HCT116 (cell line): ENCODE measurements around the gene MTSS2. TPM values are rescaled to one million over a fixed set of nuclear protein-coding genes. Genes with fewer than 3 reads are reported as not detected.
A peak's percentile ranks its signal among the peaks of the same experiment; 100 is the strongest.

Experiments used
- ATAC-seq: fragments of 200-7000 bp; cut with Tn5 transposase; 2 replicates; pipeline ENCODE4 v1.9.1; 2020; ENCODE audit warnings: mild to moderate bottlenecking, moderate library complexity
- BruUV-seq: library from RNA; stranded (reverse); fragments of 400-500 nt; replicated peaks from 2 replicates; lab custom pipeline; 2021; lab: Mats Ljungman, UMichigan
- CTCF ChIA-PET: fragments of 300-600 bp; sonication (Branson Sonifier 250); formaldehyde crosslinking; loops from one replicate; lab custom pipeline; 2021; ENCODE audit warnings: antibody characterized with exemption; lab: Charles Lee
- POLR2A ChIA-PET: fragments of 300-600, 350-600 bp; sonication (Branson Sonifier 250); formaldehyde crosslinking; loops from one replicate; lab custom pipeline; 2021; ENCODE audit warnings: antibody characterized with exemption; lab: Charles Lee
- RAD21 ChIA-PET, 2 experiments: fragments of 300-600 bp; sonication (Branson Sonifier 250); formaldehyde crosslinking; loops; one replicate each; lab custom pipeline; 2023; ENCODE audit warnings: low total read pairs in 2 of 2; ENCODE audit not compliant: uncharacterized antibody in 2 of 2, unreplicated experiment in 2 of 2, low non-redundant PET in 1 of 2; lab: Charles Lee
- DNase-seq: peaks from one replicate; pipeline ENCODE4 v3.0.0-alpha.2; 2010; ENCODE audit warnings: low read depth, low spot score
- H2AFZ ChIP-seq: fragments of 200-600 bp; shearing (Covaris generic), sonication (generic); 2 replicates; pipeline ENCODE4 v1.6.1; 2017; ENCODE audit warnings: low read depth, mixed run types, mixed read lengths, antibody characterized with exemption, low read length; ENCODE audit not compliant: poor library complexity, severe bottlenecking
- H3K27ac ChIP-seq: 2 replicates; pipeline ENCODE4 v1.5.1; 2012; ENCODE audit warnings: low read depth, low read length
- H3K27me3 ChIP-seq: fragments of 200-600 bp; sonication (generic); 2 replicates; pipeline ENCODE4 v1.6.1; 2016; ENCODE audit warnings: mixed run types, low read length, mixed read lengths; ENCODE audit not compliant: insufficient read depth
- H3K36me3 ChIP-seq, 2 experiments: fragments of 200-500 bp in 1 of 2; fragments of 200-600 bp in 1 of 2; sonication (Bioruptor generic) in 1 of 2; sonication (generic) in 1 of 2; 2 replicates each; pipeline versions ENCODE4 v1.5.1 to v1.6.1; 2014 to 2016; ENCODE audit warnings: low read length in 2 of 2, inconsistent platforms in 1 of 2, mixed read lengths in 1 of 2, mixed run types in 1 of 2; ENCODE audit not compliant: insufficient read depth in 2 of 2, control insufficient read depth in 1 of 2
- H3K4me1 ChIP-seq, 2 experiments: fragments of 200-600 bp in 1 of 2; sonication (generic) in 1 of 2; 2 replicates each; pipeline versions ENCODE4 v1.5.1 to v1.6.1; 2012 to 2017; ENCODE audit warnings: low read length in 2 of 2, inconsistent platforms in 1 of 2, mild to moderate bottlenecking in 1 of 2, mixed read lengths in 1 of 2, mixed run types in 1 of 2, moderate library complexity in 1 of 2; ENCODE audit not compliant: insufficient read depth in 2 of 2, control insufficient read depth in 1 of 2
- H3K4me2 ChIP-seq: fragments of 200-600 bp; sonication (generic); 2 replicates; pipeline ENCODE4 v1.6.1; 2017; ENCODE audit warnings: mixed run types, low read length, mixed read lengths
- H3K4me3 ChIP-seq, 2 experiments: fragments of 200-600 bp in 1 of 2; sonication (generic) in 1 of 2; replicated peaks in 1 of 2; 2 replicates each; pipeline ENCODE4 v1.5.1; 2011 to 2016; ENCODE audit warnings: low read length in 2 of 2, control low read depth in 1 of 2, low read depth in 1 of 2, mild to moderate bottlenecking in 1 of 2, mixed read lengths in 1 of 2, mixed run types in 1 of 2
- H3K79me2 ChIP-seq: fragments of 200-600 bp; sonication (generic); 2 replicates; pipeline ENCODE4 v1.6.1; 2017; ENCODE audit warnings: mild to moderate bottlenecking, mixed run types, low read length, moderate library complexity, mixed read lengths; ENCODE audit not compliant: insufficient read depth
- H3K9ac ChIP-seq: fragments of 200-600 bp; sonication (generic); 2 replicates; pipeline ENCODE4 v1.6.1; 2016; ENCODE audit warnings: low read length, mixed read lengths
- H3K9me2 ChIP-seq: fragments of 200-600 bp; sonication (generic), shearing (Covaris generic); 2 replicates; pipeline ENCODE4 v1.6.1; 2017; ENCODE audit warnings: mixed run types, mild to moderate bottlenecking, moderate library complexity; ENCODE audit not compliant: insufficient read depth
- H3K9me3 ChIP-seq, 2 experiments: fragments of 200-500 bp in 1 of 2; fragments of 200-600 bp in 1 of 2; sonication (Bioruptor generic) in 1 of 2; sonication (generic) in 1 of 2; 2 replicates each; pipeline ENCODE4 v1.6.1; 2014 to 2017; ENCODE audit warnings: low read length in 2 of 2, mixed read lengths in 2 of 2, inconsistent platforms in 1 of 2, low read depth in 1 of 2, mild to moderate bottlenecking in 1 of 2, mixed run types in 1 of 2, moderate library complexity in 1 of 2; ENCODE audit not compliant: control insufficient read depth in 1 of 2, insufficient read depth in 1 of 2
- H4K20me1 ChIP-seq: fragments of 200-600 bp; sonication (generic), shearing (Covaris generic); 2 replicates; pipeline ENCODE4 v1.6.1; 2017; ENCODE audit warnings: mixed run types, mild to moderate bottlenecking, moderate library complexity; ENCODE audit not compliant: insufficient read depth
- CEBPB ChIP-seq: IDR thresholded peaks from 2 replicates; pipeline ENCODE4 v1.6.1; 2012; ENCODE audit warnings: low read depth
- EGR1 ChIP-seq: IDR thresholded peaks from 2 replicates; pipeline ENCODE4 v1.6.1; 2012; ENCODE audit warnings: low read depth
- EZH2 ChIP-seq: fragments of 200-600 bp; sonication (generic); IDR thresholded peaks from 2 replicates; pipeline ENCODE4 v1.6.1; 2017; ENCODE audit warnings: antibody characterized with exemption, mixed run types
- EZH2phosphoT487 ChIP-seq: fragments of 200-600 bp; IDR thresholded peaks from 2 replicates; pipeline ENCODE4 v1.6.1; 2018; ENCODE audit warnings: antibody characterized with exemption, borderline replicate concordance
- FOSL1 ChIP-seq: IDR thresholded peaks from 2 replicates; pipeline ENCODE4 v1.6.1; 2012; ENCODE audit warnings: low read depth
- MAX ChIP-seq: IDR thresholded peaks from 2 replicates; pipeline ENCODE4 v1.6.1; 2012
- POLR2A ChIP-seq: IDR thresholded peaks from 2 replicates; pipeline ENCODE4 v1.7.0; 2011; ENCODE audit warnings: borderline replicate concordance; ENCODE audit not compliant: insufficient read depth, insufficient read length; ENCODE audit errors: extremely low read depth
- POLR2AphosphoS5 ChIP-seq: IDR thresholded peaks from 2 replicates; pipeline ENCODE4 v1.6.1; 2011; ENCODE audit warnings: mild to moderate bottlenecking, low read depth, low read length, moderate library complexity
- RAD21 ChIP-seq: IDR thresholded peaks from 2 replicates; pipeline ENCODE4 v1.6.1; 2012; ENCODE audit warnings: low read depth, mild to moderate bottlenecking
- SIN3A ChIP-seq: IDR thresholded peaks from 2 replicates; pipeline ENCODE4 v1.6.1; 2012; ENCODE audit warnings: low read depth
- SP1 ChIP-seq: IDR thresholded peaks from 2 replicates; pipeline ENCODE4 v1.6.1; 2012; ENCODE audit warnings: low read depth
- SRF ChIP-seq: IDR thresholded peaks from 2 replicates; pipeline ENCODE4 v1.6.1; 2012; ENCODE audit warnings: low read depth
- TCF7L2 ChIP-seq: IDR thresholded peaks from 2 replicates; pipeline ENCODE4 v1.7.0; 2011; ENCODE audit warnings: borderline replicate concordance, inconsistent platforms; ENCODE audit not compliant: insufficient read depth, insufficient read length; ENCODE audit errors: extremely low read depth
- YY1 ChIP-seq: IDR thresholded peaks from 2 replicates; pipeline ENCODE4 v1.6.1; 2011; ENCODE audit warnings: low read length, low read depth, moderate library complexity, mild to moderate bottlenecking; ENCODE audit not compliant: insufficient replicate concordance; ENCODE audit errors: extremely low read depth
- ZNF274 ChIP-seq: fragments of 200-500 bp; sonication (Bioruptor generic); IDR thresholded peaks from 2 replicates; pipeline ENCODE4 v1.6.1; 2014; ENCODE audit warnings: mild to moderate bottlenecking, low read depth, low read length, inconsistent platforms
- intact Hi-C: fragments of 100-400 bp; cut with micrococcal nuclease; formaldehyde crosslinking; loops from 2 replicates; pipeline ENCODE4 v1.10.0; 2022
- total RNA-seq: library from RNA; stranded (reverse); gene quantifications from one replicate; pipeline ENCODE4 v1.2.1, GENCODE V29; 2021; ENCODE audit not compliant: unreplicated experiment
- TF ChIP-seq, protein P1 (sequence below): IDR thresholded peaks from 2 replicates; pipeline ENCODE4 v1.6.1; 2011; ENCODE audit warnings: mild to moderate bottlenecking, low read length, moderate library complexity; ENCODE audit not compliant: insufficient replicate concordance; ENCODE audit errors: extremely low read depth
- TF ChIP-seq, protein P2 (sequence below), 3 experiments: fragments of 200-600 bp in 1 of 3; sonication (generic) in 1 of 3; IDR thresholded peaks in 2 of 3; conservative IDR thresholded peaks in 1 of 3; 2 replicates each; pipeline ENCODE4 v1.5.1; 2012 to 2017; ENCODE audit warnings: low read depth in 2 of 3, low read length in 2 of 3, antibody characterized with exemption in 1 of 3, borderline replicate concordance in 1 of 3, control low read depth in 1 of 3, mild to moderate bottlenecking in 1 of 3, mixed read lengths in 1 of 3, mixed run types in 1 of 3, moderate library complexity in 1 of 3; ENCODE audit not compliant: insufficient read depth in 1 of 3

Gene MTSS2
- total RNA-seq, 1 experiment from 2014 or later: 41.8 TPM

GRCh38 chr16:70688246-70688742 lies 2.4 kb upstream of the MTSS2 start (continued):
- TF ChIP-seq, protein P1, sequence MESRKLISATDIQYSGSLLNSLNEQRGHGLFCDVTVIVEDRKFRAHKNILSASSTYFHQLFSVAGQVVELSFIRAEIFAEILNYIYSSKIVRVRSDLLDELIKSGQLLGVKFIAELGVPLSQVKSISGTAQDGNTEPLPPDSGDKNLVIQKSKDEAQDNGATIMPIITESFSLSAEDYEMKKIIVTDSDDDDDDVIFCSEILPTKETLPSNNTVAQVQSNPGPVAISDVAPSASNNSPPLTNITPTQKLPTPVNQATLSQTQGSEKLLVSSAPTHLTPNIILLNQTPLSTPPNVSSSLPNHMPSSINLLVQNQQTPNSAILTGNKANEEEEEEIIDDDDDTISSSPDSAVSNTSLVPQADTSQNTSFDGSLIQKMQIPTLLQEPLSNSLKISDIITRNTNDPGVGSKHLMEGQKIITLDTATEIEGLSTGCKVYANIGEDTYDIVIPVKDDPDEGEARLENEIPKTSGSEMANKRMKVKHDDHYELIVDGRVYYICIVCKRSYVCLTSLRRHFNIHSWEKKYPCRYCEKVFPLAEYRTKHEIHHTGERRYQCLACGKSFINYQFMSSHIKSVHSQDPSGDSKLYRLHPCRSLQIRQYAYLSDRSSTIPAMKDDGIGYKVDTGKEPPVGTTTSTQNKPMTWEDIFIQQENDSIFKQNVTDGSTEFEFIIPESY: no peak
- TF ChIP-seq EZH2 (no peak), TCF7L2 (no peak), RAD21 (no peak)
- TF ChIP-seq, protein P2, sequence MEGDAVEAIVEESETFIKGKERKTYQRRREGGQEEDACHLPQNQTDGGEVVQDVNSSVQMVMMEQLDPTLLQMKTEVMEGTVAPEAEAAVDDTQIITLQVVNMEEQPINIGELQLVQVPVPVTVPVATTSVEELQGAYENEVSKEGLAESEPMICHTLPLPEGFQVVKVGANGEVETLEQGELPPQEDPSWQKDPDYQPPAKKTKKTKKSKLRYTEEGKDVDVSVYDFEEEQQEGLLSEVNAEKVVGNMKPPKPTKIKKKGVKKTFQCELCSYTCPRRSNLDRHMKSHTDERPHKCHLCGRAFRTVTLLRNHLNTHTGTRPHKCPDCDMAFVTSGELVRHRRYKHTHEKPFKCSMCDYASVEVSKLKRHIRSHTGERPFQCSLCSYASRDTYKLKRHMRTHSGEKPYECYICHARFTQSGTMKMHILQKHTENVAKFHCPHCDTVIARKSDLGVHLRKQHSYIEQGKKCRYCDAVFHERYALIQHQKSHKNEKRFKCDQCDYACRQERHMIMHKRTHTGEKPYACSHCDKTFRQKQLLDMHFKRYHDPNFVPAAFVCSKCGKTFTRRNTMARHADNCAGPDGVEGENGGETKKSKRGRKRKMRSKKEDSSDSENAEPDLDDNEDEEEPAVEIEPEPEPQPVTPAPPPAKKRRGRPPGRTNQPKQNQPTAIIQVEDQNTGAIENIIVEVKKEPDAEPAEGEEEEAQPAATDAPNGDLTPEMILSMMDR (IDR thresholded peaks at IDR 0.05 in 2 of 3, conservative IDR thresholded peaks at IDR 0.05 in 1 of 3; ENCODE audit: borderline replicate concordance in 1 of 3, insufficient read depth in 1 of 3, low read depth in 2 of 3, low read length in 2 of 3): no peak

GRCh38 chr16:70687671-70688245 lies 1.9 kb upstream of the MTSS2 start:
- H3K4me3 ChIP-seq: no peak overlapping the region
- H4K20me1 ChIP-seq: no peaks in the 10 kb centered on the region
- intact Hi-C loops: no loop called here
- no TSS peak for BruUV-seq
- RAD21 ChIA-PET: interaction anchor here (1.3 to 2.1 kb wide), 2 partner anchors 59 to 83 kb away, joined by 4 to 6 read pairs; no protein-coding TSS in a partner anchor
- no peak overlapping the region for H3K4me2 ChIP-seq
- H3K27me3 ChIP-seq: no peaks in the 10 kb centered on the region
- H2AFZ ChIP-seq: no peak overlapping the region
- CTCF ChIA-PET: interaction anchor here (1.2 to 1.9 kb wide), 2 partner anchors 51 to 83 kb away, joined by 3 to 11 read pairs; no protein-coding TSS in a partner anchor
- no peak overlapping the region for H3K9ac ChIP-seq
- no peaks in the 10 kb centered on the region for H3K9me3 ChIP-seq
- POLR2A ChIA-PET: interaction anchor here (0.8 to 1.3 kb wide), 2 partner anchors 59 to 113 kb away, joined by 3 to 4 read pairs; partner anchors contain the start of gene VAC14
- no peak for ATAC-seq
- H3K4me1 ChIP-seq: peaks cover 39 to 76% of the 10 kb centered on the region in 2 experiments
- no peak for DNase-seq
- H3K79me2 ChIP-seq: peaks cover 27% of the 10 kb centered on the region
- H3K36me3 ChIP-seq: 0 out of 4 replicates have a peak, but pooled peaks cover 0 to 4% of the 10 kb centered on the region in 2 experiments
- H3K27ac ChIP-seq: peak overlapping the region; percentile 51; the same call in 1 of the 2 replicates
- TF ChIP-seq SP1: no peak
- no peak for TF ChIP-seq FOSL1
- TF ChIP-seq EGR1: no peak
- no peak for TF ChIP-seq SRF
- no peak for TF ChIP-seq YY1
- TF ChIP-seq SIN3A: no peak
- no peak for TF ChIP-seq ZNF274
- TF ChIP-seq EZH2phosphoT487: no peak
- TF ChIP-seq MAX: no peak
- no peak for TF ChIP-seq CEBPB
- no peak for TF ChIP-seq EZH2
- TF ChIP-seq POLR2A: no peak
- TF ChIP-seq POLR2AphosphoS5: no peak
- TF ChIP-seq, protein P1: no peak
- H3K9me2 ChIP-seq: no peaks in the 10 kb centered on the region
